LNCAP (cell line): ENCODE results near the gene MSRB1.

Experiments
- TF ChIP-seq, protein P1 (sequence below): fragments of 450-650 bp; IDR thresholded peaks from 2 replicates; pipeline ENCODE4 v1.5.1; 2017; ENCODE audit warnings: mild to moderate bottlenecking

The MSRB1 gene

GRCh38 chr16:1949507-1949906, 6.5 kb upstream of the MSRB1 start:
- TF ChIP-seq, protein P1, sequence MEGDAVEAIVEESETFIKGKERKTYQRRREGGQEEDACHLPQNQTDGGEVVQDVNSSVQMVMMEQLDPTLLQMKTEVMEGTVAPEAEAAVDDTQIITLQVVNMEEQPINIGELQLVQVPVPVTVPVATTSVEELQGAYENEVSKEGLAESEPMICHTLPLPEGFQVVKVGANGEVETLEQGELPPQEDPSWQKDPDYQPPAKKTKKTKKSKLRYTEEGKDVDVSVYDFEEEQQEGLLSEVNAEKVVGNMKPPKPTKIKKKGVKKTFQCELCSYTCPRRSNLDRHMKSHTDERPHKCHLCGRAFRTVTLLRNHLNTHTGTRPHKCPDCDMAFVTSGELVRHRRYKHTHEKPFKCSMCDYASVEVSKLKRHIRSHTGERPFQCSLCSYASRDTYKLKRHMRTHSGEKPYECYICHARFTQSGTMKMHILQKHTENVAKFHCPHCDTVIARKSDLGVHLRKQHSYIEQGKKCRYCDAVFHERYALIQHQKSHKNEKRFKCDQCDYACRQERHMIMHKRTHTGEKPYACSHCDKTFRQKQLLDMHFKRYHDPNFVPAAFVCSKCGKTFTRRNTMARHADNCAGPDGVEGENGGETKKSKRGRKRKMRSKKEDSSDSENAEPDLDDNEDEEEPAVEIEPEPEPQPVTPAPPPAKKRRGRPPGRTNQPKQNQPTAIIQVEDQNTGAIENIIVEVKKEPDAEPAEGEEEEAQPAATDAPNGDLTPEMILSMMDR = no peak

- TF ChIP-seq, protein P1 = no peak
Observed at GRCh38 chr16:1947369-1947670, 4.3 kb upstream of the MSRB1 start.

DNA sequence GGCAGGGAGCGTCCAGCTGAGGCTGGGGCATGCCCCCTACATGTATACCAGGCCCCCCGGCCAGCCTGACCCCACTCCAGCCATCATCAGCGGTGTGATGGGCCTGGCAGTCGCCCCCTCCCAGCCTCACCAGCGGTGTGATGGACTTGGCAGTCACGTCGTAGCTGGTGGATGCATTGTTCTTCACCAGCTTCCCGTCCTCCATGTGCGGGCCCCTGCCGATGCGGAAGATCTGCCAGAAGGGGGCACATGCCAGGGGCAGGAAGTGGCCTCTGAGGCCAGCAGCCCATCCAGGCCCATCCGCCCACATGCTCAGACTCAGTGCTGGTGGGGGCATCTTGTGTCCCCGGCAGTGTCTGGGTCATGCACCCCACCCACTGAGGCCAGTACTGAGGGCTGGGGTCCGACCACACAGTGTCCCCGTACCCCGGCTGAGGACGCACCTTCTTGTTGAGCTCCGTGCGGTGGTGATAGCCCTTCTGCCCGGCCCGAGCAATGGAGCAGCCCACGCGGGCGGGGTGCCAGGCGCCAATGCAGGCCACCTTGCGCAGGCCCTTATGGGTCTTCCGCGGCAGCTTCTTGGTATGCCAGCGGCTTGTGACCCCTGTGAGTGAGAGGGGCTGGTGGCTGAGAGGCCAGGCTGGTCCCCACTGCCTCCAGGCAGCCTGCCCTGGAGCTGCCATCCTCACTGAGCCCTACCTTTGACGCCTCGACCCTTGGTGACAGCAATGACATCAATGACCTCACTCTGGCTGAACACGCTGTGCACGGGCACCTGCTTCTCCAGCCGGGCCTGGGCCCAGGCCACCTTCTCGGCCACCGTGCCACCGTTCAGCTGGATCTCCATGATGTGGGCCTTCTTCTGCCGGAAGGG, 3.7 kb upstream of the MSRB1 start:
- TF ChIP-seq, protein P1 = no peak

GRCh38 chr16:1945559-1946391, 2.8 kb upstream of the MSRB1 start:
- TF ChIP-seq, protein P1 = no peak

- TF ChIP-seq, protein P1 = no peak
Observed at GRCh38 chr16:1944612-1945199, 1.7 kb upstream of the MSRB1 start.

DNA sequence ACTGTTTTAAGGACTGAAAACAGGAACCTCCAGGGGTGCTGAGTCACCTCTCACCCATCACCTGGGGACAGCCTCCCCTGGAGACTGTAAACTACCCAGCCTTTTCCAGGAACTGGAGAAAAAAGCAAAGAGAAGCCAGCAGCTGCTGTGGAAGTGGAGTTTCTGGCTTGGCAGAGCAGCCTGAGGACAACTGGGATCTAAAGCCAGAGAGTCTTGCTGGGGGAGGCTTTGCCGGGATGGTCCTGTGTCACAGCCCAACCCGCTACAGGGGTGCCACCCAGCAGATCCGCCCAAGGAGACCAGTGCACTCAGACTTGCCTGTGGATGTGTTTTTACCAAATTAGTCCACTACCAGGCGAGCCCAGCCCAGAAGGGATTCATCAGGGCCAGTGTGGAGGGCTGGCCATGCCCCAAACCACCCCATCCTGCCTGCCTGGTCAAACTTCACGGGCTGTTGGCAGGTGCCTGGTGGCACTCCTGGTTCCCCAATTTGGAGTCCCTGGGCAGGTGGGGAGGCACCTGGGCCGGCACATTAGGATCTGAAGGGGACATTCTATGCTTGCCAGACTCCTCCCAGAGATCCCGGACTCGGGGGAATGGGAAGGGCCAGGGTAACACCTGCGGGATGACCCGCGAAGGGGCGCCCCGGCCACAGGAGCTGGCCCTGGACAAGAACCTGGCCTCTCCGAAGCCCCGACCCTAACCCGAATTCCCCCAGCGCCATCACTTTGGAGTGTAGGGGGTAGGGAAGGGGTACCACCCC, 771 bp downstream of the MSRB1 start:
- TF ChIP-seq, protein P1 = no peak
